ENCODE results near the gene FH.

Gene FH

DNA sequence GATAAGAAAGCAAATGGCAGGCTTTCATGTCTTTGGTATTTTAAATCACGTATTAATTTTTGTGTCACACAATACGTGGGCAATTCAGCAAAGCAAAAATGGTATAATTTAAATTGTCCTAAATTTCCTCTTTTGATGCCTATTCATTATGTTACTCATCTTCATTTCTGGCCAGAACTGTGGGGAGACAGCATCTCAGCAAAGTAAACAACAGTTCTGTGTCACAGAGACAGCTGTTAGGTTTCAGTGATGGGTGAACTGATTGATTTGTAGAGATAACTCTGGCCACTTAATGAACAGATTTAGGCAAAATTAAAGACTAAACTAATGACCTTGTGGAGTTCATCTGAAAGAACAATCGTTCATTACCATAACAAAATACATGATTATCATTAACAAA is 49.2 kb downstream of the FH start:
- Histone ChIP-seq H3K79me2 (ENCODE audit: low read length) (no peaks in the 10 kb centered on the region), H3K9ac (ENCODE audit: low read length) (no peak overlapping the region), H3K4me1 (ENCODE audit: low read length) (no peaks in the 10 kb centered on the region), H3K27me3 (ENCODE audit: low read depth, low read length) (no peaks in the 10 kb centered on the region), H4K20me1 (ENCODE audit: insufficient read depth, low read length) (no peaks in the 10 kb centered on the region), H3K27ac (ENCODE audit: low read length) (no peak overlapping the region), H3K9me3 (ENCODE audit: insufficient read depth, low read length) (no peaks in the 10 kb centered on the region), H3K4me3 (ENCODE audit: low read length) (no peak overlapping the region), H3K4me2 (ENCODE audit: low read length) (no peak overlapping the region), H3K36me3 (replicated peaks; ENCODE audit: low read depth, low read length) (no peaks in the 10 kb centered on the region), H2AFZ (ENCODE audit: low read depth, low read length) (no peak overlapping the region)
- no peak for TF ChIP-seq EZH2phosphoT487 (IDR thresholded peaks at IDR 0.05; ENCODE audit: low read depth)
- TF ChIP-seq, protein P1, sequence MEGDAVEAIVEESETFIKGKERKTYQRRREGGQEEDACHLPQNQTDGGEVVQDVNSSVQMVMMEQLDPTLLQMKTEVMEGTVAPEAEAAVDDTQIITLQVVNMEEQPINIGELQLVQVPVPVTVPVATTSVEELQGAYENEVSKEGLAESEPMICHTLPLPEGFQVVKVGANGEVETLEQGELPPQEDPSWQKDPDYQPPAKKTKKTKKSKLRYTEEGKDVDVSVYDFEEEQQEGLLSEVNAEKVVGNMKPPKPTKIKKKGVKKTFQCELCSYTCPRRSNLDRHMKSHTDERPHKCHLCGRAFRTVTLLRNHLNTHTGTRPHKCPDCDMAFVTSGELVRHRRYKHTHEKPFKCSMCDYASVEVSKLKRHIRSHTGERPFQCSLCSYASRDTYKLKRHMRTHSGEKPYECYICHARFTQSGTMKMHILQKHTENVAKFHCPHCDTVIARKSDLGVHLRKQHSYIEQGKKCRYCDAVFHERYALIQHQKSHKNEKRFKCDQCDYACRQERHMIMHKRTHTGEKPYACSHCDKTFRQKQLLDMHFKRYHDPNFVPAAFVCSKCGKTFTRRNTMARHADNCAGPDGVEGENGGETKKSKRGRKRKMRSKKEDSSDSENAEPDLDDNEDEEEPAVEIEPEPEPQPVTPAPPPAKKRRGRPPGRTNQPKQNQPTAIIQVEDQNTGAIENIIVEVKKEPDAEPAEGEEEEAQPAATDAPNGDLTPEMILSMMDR (IDR thresholded peaks at IDR 0.05; ENCODE audit: low read depth, low read length) = no peak

DNA sequence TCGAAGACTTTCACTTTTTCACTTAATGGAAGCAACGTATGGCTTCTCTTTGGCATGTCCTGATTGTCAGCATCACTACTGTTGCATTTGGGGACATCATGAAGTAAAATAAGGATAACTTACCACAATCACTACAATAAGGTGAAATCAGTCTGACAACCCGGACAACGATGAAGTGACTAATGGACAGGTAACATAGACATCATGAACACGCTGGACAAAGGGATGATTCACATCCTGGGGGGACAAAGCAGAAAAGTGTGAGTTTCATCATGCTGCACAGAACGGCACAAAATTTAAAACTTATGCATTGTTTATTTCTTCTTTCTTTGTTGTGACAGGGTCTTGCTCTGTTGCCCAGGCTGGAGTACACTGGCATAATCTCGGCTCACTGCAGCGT is 53.9 kb downstream of the FH start:
- Histone ChIP-seq H3K4me2 (ENCODE audit: low read length) (no peak overlapping the region), H3K27me3 (ENCODE audit: low read depth, low read length) (no peaks in the 10 kb centered on the region), H4K20me1 (ENCODE audit: insufficient read depth, low read length) (no peaks in the 10 kb centered on the region), H3K79me2 (ENCODE audit: low read length) (no peaks in the 10 kb centered on the region), H3K4me1 (ENCODE audit: low read length) (no peaks in the 10 kb centered on the region), H3K27ac (ENCODE audit: low read length) (no peak overlapping the region), H3K9ac (ENCODE audit: low read length) (no peak overlapping the region), H3K4me3 (ENCODE audit: low read length) (no peak overlapping the region), H3K9me3 (ENCODE audit: insufficient read depth, low read length) (no peaks in the 10 kb centered on the region), H3K36me3 (replicated peaks; ENCODE audit: low read depth, low read length) (no peaks in the 10 kb centered on the region), H2AFZ (ENCODE audit: low read depth, low read length) (no peak overlapping the region)
- TF ChIP-seq EZH2phosphoT487 (IDR thresholded peaks at IDR 0.05; ENCODE audit: low read depth) = no peak
- TF ChIP-seq, protein P1 (IDR thresholded peaks at IDR 0.05; ENCODE audit: low read depth, low read length) = no peak

DNA sequence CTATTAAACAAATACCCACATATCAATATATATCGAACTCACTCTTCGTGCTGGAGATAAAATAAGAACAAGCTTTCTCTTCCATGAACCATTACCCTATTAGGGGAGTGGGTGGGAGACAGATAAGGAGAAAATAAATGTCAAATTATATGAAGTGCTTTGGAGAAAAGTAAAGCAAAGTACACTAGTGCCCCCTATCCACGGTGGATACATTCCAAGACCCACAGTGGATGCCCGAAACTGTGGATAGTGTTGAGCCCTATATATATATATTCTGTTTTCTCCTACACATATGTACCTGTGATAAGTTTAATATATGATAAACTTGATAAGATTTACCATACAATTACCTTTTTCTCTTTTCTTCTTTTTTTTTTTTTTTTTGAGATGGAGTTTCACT is 54.6 kb downstream of the FH start:
- Histone ChIP-seq H3K27ac (ENCODE audit: low read length) (no peak overlapping the region), H3K9ac (ENCODE audit: low read length) (no peak overlapping the region), H3K4me3 (ENCODE audit: low read length) (no peak overlapping the region), H4K20me1 (ENCODE audit: insufficient read depth, low read length) (no peaks in the 10 kb centered on the region), H3K4me2 (ENCODE audit: low read length) (no peak overlapping the region), H3K4me1 (ENCODE audit: low read length) (no peaks in the 10 kb centered on the region), H3K27me3 (ENCODE audit: low read depth, low read length) (no peaks in the 10 kb centered on the region), H3K79me2 (ENCODE audit: low read length) (no peaks in the 10 kb centered on the region), H3K9me3 (ENCODE audit: insufficient read depth, low read length) (no peaks in the 10 kb centered on the region), H3K36me3 (replicated peaks; ENCODE audit: low read depth, low read length) (no peaks in the 10 kb centered on the region), H2AFZ (ENCODE audit: low read depth, low read length) (no peak overlapping the region)
- TF ChIP-seq EZH2phosphoT487 (IDR thresholded peaks at IDR 0.05; ENCODE audit: low read depth) = no peak
- TF ChIP-seq, protein P1 (IDR thresholded peaks at IDR 0.05; ENCODE audit: low read depth, low read length) = peak; percentile 19

DNA sequence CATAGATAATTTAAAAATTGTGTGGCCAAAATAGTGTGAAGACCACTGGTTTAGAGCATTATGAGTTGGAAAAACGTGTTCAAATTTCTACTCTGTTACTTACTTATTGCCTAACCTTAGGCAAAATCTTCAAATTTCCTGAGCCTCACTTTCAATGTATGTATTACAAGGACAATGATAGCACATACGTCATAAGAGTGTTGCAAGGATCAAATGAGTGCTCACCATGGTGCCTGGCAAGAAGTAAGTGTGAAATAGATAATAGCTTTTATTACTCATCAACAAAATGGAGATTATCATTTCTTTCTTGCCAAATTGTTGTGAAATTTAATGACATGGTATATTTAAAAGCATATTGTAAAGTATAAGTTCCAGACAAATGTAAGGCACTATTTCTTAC is 57.2 kb downstream of the FH start:
- Histone ChIP-seq H3K9me3 (ENCODE audit: insufficient read depth, low read length) (no peaks in the 10 kb centered on the region), H3K4me2 (ENCODE audit: low read length) (no peak overlapping the region), H3K36me3 (replicated peaks; ENCODE audit: low read depth, low read length) (no peaks in the 10 kb centered on the region), H4K20me1 (ENCODE audit: insufficient read depth, low read length) (no peaks in the 10 kb centered on the region), H2AFZ (ENCODE audit: low read depth, low read length) (no peak overlapping the region), H3K9ac (ENCODE audit: low read length) (no peak overlapping the region), H3K27ac (ENCODE audit: low read length) (no peak overlapping the region), H3K27me3 (ENCODE audit: low read depth, low read length) (no peaks in the 10 kb centered on the region), H3K4me1 (ENCODE audit: low read length) (no peaks in the 10 kb centered on the region), H3K79me2 (ENCODE audit: low read length) (no peaks in the 10 kb centered on the region), H3K4me3 (ENCODE audit: low read length) (no peak overlapping the region)
- TF ChIP-seq EZH2phosphoT487 (IDR thresholded peaks at IDR 0.05; ENCODE audit: low read depth) = no peak
- TF ChIP-seq, protein P1 (IDR thresholded peaks at IDR 0.05; ENCODE audit: low read depth, low read length) = no peak

Data from OCI-LY3 (cell line).